ENCODE data around the gene B4GALT3.

The B4GALT3 gene

DNA sequence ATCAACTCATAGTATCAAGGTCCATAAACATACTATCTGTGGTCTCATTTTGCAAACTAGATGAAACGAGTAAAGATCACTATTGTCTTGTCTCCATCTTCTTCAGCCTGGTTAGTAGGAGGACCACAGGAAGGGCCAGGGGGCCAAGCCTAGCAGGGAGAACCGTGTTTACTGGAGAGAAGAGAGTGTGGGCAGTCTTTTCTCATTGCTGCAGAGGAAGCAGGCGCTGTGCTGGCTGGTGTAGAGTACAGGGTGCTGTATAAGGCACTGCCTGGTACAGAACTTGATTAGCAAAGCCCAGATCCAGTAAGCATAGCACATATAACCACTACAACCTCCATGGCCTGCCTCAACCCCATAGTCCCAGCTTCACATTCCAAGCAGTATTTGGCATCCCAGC lies 10.0 kb upstream of the B4GALT3 start:
- DNase-seq (ENCODE audit: low spot score), result no peak

DNA sequence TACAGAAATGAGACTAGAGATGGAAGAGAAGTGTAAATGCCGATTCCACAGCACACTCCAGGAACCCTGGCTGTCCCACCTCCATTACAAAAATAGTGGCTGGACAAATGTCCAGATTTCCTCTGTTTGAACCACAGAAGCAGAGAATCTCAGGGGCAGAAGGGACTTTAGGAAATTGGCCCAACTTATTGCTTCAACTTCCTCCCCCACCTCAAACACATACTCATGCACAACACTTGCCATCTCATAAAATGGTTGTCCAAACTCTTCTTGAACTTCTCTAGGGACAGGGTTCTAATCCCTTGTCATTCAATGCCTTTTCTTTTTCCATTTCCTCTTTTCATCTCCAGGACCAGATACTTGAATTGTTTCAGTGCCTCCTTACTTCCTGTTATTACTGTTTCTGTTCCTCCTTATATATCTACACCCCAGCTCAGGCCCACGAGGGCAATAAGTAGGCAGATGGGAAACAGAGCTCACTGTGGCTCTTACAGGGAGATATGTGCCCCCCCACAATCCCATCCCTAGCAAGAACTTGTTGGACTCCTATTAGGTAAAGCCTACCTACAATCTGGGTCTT lies 8.5 kb upstream of the B4GALT3 start:
- DNase-seq (ENCODE audit: low spot score), result no peak

DNA sequence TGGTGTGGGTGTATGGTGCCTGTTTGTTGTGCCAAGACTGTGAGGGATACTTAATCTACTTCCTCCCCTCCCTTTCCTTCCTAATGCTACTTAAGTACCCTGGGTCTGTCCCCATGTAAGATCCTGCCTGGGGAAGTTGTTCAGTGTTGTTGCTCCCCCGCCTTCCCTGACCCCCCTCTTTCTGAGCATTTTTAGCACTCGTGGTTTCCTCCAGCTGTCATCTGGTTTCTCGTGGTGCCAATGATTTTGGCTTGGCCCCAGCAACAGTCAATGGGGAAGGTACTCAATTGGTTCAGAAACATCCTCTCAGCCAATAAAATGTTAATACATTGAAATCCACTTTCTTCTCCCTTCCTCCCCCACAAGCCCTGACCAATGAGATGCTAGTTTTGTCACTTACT lies 8.0 kb upstream of the B4GALT3 start:
- peak; percentile 77 for DNase-seq (ENCODE audit: low spot score)

DNA sequence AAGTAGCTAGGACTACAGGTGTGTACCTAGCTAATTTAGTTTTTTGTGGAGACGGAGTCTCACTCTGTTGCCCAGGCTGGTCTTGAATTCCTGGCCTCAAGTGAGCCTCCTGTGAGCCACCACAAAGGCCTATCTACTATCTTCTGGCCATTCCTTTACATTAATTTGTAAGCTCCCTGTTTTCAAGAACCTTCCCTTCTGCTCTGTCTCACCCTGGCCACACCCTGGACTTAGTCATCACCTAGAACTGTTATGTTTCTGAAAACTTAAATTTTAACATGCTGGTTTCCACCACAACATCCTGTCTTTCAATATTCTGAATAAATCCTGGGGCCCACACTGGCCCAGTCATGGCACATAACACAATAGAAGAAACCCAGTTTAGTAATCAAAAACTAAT lies 4.9 kb upstream of the B4GALT3 start:
- no peak for DNase-seq (ENCODE audit: low spot score)

DNA sequence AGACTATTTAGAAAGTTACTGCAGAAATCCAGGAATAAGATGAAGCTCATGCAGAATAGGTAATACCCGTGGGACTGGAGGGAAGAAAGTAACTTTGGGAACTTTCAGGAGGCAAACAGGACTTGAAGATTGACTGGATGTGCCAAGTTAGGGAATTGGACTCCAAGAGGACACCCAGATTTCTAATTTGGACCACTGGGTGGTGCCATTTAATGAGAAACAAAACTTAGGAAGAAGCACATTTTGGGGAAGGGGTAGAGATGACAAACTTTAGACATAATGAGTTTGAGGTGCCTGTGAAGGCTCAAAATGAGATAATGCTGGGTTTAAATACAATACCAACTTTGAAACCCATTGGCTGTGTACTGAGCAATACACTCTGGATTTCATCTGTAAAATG lies 3.3 kb upstream of the B4GALT3 start:
- DNase-seq (ENCODE audit: low spot score), result no peak

DNA sequence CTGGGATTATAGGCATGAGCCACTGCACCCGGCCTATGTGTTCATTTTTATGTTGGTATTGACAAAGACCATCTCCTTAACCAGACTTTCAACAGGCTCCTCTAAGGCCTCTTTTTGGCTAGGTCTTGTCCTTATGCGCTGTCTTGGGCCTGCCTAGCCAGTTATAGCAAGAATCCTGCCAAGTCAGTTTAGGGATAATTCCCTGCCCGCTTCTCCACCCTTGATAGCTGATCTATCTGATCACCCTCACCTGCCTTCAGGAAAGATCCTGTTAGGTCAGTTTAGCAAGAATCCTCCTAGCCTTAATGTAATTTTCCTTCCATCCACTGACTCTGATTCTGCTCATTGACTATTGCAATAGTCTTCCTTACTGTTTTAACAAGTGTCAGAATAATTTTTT lies 2.4 kb upstream of the B4GALT3 start:
- DNase-seq (ENCODE audit: low spot score), result no peak

DNA sequence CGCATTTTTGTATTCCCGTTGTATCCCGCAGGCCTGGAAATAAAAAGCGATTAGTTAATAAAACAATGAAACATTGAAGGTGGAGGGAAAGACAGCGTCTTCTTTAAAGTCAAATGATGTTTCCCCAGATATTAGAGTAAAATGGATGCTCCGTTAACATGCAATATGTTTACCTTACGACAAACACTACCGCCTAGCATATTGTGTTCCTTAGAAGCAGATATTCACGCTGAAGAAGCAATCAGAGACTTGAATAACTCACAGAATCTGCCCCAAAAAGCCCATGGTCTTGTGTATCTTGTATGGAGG lies 583 bp upstream of the B4GALT3 start:
- no peak for DNase-seq (ENCODE audit: low spot score)

DNA sequence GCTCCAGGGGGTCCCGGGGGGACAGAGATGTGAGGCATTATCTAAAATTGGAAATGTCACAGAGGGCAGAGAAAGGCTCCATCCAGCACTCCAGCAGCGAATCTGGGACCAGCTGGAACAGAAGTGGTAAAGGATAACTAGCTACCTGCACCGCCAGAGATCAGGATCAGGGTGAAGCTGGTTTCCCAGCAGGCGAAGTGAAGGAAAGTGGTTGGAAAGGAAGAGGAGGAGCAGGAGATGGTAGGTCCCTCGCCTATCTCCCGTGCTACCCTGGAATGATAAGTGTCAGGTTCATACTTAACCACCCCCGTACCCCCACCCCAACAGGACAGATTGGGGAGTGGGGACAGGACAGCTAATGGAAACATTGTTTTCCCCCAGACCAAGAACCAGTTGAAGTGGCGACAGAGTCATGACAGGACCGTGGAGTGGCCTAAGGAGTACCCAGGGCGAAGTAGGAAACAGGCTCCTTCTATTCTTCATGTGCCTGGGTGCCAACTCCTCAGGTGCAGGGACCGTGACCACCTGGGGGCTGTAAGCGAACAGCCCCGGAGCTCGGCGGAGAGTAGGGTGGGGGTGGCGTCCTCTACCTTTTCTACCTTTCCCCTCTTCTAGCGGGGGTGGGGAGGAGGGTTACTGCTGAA lies 717 bp downstream of the B4GALT3 start:
- no peak for DNase-seq (ENCODE audit: low spot score)

DNA sequence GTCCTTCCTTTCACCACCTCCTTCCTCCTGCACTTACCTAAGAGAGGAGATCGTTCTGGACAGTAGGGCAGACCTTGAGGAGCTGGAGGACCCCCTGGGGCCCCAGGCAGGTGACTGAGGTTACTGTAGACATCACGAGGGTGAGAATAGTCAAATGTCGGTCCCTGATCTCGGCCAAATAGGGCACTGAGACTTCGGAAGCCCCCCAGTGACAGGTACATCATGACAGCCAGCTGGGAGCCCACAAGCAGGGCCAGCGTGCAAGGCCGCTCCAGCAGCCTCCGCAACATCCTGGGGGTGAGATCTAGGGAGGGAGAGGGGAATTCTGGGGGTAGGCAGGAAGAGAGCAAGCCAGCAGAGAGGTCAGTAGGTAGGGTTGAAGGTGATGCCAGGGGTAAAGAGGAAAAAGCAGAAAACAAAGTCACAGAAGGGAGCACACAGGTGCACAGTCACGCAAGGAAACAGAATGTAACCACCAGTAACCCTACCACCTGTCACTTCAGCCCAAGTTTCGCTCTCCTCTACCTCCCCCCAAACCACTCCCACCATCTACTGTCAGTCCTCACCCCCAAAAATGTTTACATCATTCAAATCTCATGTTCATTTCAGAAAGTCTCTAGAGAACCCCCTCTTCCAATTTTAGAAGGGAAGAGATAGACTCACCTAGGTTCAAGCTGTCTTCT lies 1.4 kb downstream of the B4GALT3 start:
- no peak for DNase-seq (ENCODE audit: low spot score)

DNA sequence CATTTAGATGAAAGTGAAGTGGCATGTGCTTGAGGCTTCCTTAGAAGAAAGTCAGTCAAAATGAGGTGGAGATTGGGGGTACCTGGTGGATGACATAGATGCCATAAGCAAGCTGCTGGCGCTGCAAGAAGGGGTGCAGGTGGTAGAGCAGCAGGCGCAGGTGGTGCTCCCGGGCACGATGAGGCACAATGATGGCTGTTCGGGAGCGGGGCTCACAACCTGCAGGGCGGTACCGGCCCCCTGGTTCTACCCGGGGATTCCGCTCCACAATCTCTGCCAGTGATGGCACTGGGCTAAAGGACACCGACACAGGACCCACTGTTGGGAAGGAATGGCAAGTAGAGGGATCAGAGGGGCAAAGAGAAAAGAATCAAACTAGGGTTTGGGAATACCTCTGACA lies 2.4 kb downstream of the B4GALT3 start:
- DNase-seq (ENCODE audit: low spot score), result no peak

DNA sequence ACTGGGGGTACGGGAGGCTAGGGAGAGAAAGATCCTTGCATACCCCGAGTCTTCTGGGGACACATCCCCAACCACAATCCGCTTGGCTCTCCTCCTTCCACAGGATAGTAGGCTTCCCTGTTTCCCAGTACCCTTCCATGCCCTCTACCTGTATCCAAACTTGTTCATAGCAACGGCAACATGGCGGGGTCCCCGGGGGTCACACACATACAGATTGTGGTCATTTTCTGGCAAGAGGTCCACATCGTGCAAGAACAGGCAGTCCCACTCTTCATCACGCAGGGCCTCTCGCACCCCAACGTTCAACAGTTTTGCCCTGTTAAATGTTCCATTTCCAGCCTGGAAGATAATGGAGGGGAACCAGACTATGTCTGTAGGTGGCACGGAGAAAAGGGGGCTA lies 3.6 kb downstream of the B4GALT3 start:
- DNase-seq (ENCODE audit: low spot score), result no peak

DNA sequence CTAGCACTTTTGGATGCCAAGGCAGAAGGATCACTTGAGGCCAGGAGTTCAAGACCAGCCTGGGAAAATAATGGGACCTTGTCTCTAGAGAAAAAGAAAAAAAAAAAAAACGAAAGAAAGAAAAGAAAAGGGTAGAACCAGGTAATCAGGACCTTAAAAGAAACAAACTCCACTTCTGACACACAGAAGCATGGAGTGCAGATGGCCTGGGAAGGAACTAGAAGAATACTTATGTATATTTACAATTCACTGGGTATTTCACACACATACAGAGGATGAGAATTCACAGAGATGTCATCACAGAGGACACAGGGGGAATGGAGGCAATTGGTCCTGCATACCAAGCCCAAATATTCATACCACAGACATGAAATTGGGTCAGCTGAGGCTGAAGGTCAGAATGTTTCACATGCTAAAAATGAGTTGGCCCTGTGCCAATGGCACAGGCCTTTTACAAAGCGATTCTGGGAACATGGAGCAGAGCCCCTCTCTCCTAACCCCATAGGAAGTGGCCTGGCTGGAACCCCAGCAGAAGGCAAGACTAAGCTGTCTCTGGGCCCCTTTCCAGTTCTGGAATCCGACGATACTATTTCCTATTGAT lies 4.4 kb downstream of the B4GALT3 start:
- no peak for DNase-seq (ENCODE audit: low spot score)

DNA sequence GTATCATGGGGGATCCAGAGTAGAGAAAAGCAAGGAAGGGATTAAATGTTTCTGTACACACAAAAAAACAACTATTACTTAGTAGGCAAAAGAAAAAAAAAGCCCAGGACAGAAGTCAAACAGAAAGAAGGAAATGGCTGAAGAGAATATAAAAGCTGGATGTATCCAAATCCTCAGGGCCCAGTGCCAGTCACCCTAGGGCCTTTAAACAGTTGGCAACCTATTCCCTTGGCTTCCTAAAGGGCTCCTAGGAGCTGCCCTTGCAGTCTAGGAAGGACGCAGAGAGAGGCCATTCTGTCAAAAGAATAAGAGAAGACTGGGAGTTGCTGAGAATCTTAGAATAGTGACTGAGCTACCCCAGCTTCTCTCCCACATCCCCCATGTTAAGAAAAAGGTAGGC lies 5.0 kb downstream of the B4GALT3 start:
- no peak for DNase-seq (ENCODE audit: low spot score)

DNA sequence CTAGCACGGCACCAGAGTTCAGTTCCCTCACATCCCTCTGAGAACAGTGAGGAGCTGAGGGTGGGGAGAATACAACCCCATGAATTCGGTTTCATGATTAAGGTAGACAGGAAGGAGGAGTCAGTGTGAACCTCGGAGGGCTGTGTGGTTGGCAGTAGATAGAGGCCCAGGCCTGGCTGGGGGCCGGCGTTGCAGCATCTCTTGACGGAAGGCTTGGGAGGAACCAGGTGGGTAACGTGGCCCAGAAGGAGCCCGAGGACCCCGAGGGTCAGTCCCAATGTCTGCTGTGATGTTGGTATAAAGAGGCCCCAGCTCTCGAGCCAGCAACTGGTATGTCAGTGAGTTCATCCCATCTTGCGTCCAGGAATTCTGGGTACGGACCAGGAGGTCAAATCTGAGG lies 5.6 kb downstream of the B4GALT3 start:
- no peak for DNase-seq (ENCODE audit: low spot score)

DNA sequence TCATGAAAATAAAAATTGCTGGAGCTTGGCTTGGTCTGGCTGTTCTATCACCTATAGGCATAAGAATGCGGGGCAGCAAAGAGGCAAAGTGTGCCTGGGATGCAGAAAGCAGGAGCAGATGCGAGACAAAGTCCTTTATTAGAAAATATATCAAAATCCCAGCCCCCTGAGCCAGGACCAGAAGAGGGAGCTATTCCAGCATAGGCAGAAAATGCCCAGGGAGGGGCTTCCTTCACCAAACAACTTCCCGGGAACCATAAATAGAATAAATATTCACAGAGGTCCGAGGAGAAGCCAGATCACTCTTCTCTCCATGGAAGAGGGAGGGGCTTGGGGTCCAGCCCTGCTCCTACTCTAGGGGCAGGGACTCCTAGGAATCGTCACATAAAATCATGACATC lies 6.1 kb downstream of the B4GALT3 start:
- DNase-seq (ENCODE audit: low spot score), result no peak

DNA sequence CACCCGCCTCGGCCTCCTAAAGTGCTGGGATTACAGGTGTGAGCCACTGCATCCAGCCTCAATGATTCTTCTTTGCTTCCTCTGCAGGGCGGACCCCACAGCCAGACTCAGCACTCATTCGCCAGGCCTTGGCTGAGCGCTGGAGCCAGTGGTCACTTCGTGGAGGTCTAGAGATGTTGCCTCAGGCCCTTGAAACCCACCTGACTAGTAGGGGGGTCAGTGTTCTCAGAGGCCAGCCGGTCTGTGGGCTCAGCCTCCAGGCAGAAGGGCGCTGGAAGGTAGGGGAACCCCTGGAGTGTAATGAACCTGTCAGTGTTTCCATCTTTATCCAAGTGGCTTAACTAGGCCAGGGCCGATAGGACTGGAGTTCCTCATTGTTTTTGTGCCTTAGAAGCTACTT lies 8.4 kb downstream of the B4GALT3 start:
- no peak for DNase-seq (ENCODE audit: low spot score)

DNA sequence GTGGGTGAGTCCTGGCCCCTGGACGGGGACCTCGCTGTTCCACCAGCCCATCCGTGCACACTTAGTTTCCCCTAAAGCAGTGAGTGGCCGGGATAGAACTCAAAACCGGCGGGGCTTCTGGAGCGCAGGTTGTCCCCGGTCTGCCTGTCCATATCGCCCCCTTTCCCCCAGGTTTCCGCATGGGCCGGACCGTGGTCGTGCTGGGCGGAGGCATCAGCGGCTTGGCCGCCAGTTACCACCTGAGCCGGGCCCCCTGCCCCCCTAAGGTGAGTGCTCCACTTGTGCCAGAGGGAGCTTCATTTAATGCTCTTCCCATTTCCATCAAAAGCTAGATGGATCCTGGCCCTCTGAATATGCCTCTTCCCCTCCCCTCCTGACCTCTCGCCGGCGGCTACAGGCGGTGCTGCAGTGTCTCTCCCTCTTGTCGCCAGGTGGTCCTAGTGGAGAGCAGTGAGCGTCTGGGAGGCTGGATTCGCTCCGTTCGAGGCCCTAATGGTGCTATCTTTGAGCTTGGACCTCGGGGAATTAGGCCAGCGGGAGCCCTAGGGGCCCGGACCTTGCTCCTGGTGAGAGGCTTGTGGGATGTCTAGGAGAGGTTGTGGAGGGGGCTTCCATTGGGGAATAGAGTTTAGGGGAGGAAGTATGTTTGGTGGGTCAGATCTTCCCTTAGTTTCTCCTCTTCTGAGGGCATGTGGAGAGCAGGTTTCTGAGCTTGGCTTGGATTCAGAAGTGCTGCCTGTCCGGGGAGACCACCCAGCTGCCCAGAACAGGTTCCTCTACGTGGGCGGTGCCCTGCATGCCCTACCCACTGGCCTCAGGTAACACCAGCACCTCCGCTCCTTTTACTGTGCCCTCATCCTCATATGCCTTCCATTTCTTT lies 10.4 kb downstream of the B4GALT3 start:
- DNase-seq (ENCODE audit: low spot score), result no peak

DNA sequence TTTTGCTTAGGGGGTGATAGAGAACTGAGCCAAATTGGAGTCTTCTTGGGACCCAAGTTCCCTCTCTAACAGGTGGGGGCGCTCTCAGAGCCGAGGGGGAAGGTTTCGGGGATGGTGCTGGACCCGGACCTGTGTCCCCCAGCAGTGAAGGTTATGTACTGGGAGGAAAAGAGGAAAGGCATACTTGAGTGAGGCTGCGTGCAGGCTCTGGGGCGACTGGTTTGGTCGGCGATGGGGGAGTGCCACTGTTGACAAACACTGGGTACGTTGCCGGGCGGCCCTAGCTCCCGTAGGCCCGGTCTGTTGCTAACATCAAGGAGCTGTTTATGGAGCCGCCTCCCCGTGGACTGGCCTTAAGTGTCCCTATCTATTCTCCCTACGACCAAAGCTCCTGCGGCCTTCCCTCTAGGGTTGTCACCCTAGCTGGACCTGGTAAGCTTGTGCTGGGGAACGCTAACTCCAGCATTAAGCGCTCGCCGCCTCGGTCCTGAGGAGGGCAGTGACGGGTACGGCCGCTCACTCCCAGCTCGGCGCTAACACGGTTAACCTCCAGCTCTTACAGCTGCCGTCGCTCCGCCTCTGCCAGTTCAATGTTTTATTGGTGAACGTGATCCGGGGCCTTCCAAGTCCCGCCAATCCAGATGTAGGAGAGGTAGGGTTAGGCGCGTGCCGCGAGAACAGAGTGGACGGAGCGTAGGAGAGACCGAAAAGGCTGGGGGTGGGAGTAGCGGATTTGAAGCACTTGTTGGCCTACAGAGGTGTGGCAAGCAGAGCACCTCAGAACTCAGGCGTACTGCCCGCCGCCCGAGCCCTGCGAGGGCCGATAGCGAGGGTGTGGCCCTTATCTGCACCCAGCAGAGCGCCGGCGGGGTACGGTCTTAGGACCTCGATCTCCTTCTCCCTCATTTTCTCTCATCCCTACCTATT lies 11.3 kb downstream of the B4GALT3 start, which contains the start of gene PPOX:
Gene PPOX (plus strand): TSS at position 685 of the 927 bp plus-strand sequence. CDS start 422 bp downstream, outside the sequence.
- peak; percentile 99 for DNase-seq (ENCODE audit: low spot score)

DNA sequence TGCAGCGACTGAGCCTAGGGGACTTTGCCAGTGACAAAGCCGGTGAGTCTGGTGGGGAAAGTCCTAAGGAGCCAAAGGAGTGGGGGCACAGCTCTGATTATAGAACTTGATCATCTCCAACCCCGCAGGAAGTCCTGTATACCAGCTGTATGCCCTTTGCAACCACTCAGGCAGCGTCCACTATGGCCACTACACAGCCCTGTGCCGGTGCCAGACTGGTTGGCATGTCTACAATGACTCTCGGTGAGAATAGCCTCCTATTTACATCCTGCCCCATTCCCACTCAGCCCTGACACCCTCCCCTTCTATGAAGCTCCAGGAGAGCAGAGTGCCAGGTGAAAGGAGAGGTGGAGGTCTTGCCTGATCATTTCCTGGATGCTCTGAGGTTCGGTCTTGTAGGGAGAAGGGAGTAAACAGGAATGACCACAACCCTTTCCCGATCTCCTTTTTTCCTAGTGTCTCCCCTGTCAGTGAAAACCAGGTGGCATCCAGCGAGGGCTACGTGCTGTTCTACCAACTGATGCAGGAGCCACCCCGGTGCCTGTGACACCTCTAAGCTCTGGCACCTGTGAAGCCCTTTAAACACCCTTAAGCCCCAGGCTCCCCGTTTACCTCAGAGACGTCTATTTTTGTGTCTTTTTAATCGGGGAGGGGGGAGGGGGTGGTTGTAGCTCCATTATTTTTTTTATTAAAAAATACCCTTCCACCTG lies 12.3 kb downstream of the B4GALT3 start:
- DNase-seq (ENCODE audit: low spot score), result no peak

DNA sequence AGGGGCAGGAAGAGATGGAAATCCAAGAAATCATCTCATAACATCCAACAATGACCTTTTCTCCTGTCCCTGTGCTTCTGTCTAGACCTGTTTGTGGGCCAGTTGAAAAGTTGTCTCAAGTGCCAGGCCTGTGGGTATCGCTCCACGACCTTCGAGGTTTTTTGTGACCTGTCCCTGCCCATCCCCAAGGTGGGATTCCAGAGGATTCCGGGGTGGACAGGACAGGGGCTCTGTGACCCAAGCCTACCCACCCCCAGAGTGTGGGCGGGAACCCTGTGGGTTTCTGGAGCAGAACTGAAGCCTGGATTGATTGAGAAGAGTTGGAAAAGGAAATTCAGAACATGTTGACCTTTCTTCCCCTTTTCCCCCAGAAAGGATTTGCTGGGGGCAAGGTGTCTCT lies 13.5 kb downstream of the B4GALT3 start:
- DNase-seq (ENCODE audit: low spot score), result no peak

DNA sequence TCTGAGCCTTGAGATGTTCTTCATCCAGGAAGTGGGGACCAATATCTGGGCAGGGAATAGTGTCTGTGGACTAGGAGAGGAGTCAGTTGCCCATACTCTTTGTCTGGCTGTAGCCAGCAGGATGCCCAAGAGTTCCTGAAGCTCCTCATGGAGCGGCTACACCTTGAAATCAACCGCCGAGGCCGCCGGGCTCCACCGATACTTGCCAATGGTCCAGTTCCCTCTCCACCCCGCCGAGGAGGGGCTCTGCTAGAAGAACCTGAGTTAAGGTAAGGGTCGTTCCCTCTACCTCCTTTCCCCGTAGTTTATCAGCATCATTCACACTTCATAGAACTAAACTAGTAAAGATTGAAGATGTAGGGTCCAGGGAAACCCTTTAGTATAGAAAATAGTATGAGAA lies 14.5 kb downstream of the B4GALT3 start:
- no peak for DNase-seq (ENCODE audit: low spot score)

All from globus pallidus (tissue), 1 donor.